GM21447 (cell line): ENCODE data around the gene MYO5C.

Experiments used
- ATAC-seq: cut with Tn5 transposase; IDR thresholded peaks from one replicate; pipeline ENCODE4 v1.9.1; 2021; ENCODE audit not compliant: unreplicated experiment

Gene MYO5C

DNA sequence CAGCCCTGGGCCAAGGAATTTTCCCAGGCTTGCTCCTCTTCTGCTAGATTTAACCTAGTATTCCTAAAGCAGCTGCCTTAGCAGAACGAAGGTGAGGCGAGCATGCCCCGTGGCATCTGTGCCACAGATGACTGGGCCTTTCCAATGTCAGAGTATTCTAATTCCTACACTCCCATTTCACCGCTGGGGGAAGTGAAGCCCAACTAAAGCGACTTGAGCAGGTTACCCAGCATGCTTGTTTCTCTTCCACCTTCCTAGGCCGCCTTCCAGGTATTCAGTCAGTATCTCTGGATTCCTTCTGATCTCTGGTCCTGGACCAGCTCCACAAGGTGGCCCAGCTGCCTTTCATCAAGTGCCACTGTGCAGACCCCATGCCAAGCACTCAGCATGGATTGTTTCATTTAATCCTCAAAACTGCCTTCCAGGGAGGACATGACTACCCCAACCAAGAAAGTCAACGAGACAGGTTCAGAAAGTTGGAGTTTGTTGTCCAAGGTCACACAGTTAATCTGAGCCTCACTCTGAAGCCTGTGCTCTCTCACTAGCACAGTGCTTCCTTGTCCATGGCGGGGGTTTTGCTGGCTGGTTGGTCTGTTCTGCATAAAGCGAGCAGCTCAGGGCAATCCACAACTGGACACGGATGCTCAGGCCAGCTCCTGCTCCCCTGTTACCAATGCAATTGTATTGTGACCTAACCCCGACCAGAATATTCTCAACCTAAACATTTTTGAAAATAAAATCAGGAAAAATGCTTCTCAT, 15.1 kb downstream of the MYO5C start:
- no peak for ATAC-seq

DNA sequence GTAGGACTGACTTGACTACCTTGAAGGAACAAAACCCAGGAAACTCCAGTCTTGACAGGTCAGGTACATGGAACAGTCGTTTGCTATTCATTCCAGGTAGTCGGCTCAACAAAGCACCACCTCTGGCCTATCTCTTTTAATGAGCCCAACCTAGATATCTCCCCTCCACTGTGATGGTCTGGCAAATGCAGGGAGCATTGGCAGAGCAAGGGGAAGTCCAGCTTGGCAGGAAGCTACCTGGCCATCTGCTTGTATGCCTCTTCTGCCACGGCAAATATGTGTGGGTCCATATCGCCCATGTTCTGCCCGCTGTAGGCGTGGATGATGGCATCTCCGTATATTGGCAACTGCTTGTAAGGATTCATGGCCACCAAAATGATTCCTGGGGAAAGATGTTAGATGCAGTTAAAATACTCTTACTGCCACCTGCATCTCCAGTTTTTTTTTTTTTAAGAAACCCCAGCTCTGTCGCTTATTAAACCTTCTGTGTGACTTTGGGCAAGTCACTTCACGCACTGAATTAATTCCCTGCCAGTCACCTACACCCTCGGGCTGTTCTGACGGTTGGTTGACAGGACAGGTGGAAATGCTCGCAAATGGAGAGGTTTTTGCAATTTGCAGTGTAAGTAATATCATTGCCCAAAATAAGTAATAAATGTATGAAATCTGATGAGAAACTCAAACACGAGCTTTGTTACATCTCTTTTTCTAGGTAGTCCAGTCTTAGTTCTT, 16.8 kb downstream of the MYO5C start:
- no peak for ATAC-seq

GRCh38 chr15:52278135-52278534, 17.5 kb downstream of the MYO5C start:
- no peak for ATAC-seq

- ATAC-seq: no peak
These were observed 18.0 kb downstream of the MYO5C start for GRCh38 chr15:52277575-52277974.

DNA sequence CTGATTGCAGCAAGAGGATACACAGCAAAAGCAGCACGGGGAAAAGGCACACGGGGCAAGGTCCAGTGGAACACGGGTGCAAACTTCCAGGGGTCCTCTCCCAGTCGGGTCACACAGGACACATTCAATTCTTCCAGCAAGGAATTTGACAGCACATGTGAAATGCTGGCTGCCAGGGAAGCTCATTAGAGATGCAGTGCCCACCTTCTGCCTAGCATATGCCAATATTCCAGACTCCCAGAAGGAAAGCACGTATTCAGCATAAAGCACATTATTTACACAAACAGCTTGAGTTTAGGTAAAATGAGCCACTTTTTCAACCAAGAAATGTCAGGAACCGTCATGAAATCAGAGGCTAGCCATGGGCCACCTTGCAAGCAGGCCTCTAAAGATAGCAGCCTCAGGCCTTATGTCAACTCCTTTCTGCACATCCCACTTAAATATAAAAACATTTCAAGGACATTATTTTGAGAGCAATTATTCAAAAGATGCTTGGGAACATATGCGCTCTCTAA, 19.3 kb downstream of the MYO5C start:
- no peak for ATAC-seq

DNA sequence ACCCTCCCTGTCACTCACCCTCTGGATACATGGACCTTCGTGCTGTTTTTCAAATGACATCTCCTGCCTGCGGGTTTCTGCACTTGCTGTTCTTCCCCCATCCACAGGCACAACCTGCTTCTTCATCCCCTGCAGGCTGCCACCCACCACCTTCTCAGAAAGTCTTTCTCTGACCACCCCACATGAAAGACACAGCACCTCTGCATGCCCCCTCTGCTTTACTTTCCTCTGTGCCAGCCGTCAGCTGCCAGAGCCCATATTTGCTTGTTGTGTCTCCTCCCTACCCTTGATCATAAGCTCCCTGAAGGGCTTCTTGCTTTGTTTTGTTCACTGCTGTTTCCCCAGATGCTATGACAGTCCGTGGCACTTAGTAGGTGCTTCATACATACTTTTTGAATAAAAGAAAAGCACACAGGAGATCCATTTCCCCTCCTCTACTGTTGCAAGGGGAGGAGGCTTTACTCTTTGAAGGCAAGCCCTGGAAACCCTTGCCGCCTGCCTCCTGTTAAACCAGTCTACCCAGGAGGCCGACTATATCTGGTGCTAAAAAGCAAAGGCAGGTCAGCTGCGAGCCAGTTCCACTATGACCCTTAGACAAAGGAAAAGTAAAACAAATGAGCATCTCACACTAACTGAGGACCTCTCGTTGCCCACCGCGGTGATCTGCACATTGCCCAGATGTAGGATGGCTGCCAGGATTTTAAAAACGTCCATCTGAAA, 31.9 kb downstream of the MYO5C start:
- no peak for ATAC-seq

- no peak for ATAC-seq
These were observed 33.2 kb downstream of the MYO5C start for GRCh38 chr15:52262364-52262763.

DNA sequence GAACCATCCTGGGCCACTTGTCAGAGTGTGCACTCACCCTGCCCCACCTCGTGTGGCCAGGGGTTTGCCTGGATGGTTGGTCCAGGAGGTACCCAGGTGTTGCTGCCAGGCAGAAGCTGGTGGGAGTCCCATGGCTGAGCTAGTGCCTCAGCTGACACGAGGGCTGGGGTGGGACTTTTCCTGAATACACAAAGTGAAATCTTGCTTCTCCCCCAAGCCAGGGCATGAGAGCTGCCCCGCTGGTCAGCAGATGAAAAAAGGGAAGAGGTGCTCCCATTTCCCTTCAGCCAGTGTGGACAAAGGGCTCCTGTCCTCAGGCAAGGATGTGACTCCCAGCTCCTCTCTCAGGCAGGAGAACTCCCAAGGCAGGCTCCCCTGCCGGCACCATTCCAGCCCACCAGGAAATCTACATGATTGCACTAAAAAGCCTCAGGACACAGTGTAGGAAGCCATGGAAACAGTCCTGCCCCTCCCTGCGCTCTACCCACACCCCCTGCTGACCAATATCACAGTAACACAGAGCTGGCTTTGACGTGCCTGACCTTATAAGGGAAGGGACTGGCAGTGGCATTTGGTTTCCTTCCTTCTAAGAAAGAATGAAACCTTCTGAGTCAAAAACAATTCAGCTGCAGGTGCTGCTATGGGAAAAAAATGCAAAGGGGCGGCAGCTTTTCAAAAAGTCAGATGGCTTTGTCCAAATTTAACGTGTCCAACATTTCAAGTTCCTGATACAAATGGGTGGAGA, 33.9 kb downstream of the MYO5C start:
- ATAC-seq: peak; percentile 99

- ATAC-seq: no peak
These were observed 34.6 kb downstream of the MYO5C start for GRCh38 chr15:52261026-52261425.

DNA sequence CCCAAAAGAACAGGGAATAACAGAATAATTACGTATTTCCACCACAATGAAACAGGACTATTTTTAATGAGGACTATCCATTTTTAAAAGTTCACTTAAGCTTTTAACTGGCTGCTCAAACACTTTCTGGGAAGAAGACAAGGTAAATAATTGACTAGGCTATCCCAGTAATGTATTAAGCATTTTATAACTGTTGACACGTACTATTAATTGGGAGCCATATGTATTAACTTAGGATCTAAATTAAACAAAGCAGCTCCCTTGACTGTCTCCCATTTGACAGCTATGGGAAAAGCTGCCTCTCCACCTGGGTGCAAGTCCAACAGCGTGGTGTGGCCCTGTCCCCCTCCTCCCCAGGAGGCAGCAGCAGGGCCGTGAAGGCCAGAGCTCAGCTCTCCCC, 36.1 kb downstream of the MYO5C start:
- ATAC-seq: no peak

DNA sequence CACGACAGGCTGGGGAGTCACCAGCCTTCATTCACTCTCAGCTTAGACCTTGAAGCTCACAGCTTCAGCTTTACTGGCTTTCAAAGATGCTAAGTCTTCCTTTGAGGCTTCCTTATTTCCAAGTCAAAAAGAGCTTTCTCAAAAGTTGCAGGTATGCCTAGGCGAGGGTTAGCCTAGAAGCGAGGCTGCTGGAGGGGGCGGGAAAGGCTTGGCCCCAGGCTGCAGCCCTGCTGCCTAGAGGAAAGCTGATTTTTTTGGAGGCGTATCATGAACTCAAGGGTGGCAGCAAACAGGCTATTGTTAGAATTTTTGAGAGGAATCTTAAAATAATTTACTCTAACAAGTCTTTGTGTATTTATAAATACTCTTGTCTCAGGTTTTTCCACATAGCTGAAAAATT, 37.1 kb downstream of the MYO5C start:
- ATAC-seq: no peak

- ATAC-seq: no peak
These were observed 37.9 kb downstream of the MYO5C start for GRCh38 chr15:52257734-52258062.

DNA sequence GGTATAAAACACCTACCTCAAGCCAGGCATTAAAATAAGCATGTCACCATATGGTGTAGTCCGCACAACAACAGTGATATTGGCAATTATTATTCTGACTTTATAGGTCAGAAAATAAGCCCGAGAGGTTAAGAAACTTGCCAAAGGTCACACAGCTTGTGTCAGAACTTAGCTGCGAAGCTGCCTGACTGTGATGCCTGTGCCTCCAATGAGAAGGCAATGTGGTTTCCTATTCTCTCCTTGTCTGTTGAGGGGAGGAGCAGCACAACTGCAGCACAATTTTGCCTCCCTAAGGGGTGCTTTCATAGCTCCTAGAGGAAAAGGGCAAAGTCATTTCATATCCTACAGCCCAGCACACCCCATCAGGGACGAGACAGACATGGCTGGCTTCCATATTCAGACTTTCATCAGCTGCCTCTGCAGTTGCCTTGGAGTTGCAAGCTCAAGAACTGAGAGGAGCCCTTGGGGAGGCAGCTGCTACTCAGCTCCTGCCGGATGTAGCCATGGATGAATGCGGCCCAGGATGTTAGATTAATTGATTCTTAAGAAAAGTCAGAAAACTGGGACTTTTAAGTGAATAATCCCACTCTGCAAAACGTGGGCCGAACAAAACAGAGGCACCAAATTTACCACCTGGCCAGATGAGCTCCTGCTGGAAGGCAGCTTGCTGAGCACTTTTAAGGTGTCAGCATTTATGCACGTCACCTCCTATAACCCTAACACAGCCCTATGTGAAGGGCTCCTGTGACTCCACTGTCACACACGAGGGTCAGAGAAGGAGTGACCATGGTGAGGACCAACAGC, 38.5 kb downstream of the MYO5C start:
- ATAC-seq: no peak

GRCh38 chr15:52256366-52256765, 39.2 kb downstream of the MYO5C start:
- peak; percentile 64 for ATAC-seq

DNA sequence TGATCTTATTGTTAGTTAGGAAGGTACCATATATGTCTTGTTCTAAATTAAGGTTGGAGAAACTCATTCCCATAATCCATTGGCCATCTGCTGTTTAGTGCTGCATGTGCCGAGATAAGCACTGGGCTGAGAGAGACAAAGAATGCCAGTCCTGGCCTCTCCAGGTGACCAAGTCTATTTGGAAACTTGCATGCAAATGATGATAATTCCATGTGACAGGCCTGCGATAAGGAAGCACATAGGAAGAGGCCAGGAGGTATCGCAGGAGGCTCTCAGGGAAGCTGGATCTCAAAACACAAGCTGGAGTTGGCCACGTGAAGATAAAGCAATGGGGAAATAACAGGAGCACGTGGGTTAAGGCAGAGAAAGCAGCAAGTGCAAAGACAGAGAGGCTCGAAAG, 39.7 kb downstream of the MYO5C start:
- ATAC-seq: peak; percentile 11

DNA sequence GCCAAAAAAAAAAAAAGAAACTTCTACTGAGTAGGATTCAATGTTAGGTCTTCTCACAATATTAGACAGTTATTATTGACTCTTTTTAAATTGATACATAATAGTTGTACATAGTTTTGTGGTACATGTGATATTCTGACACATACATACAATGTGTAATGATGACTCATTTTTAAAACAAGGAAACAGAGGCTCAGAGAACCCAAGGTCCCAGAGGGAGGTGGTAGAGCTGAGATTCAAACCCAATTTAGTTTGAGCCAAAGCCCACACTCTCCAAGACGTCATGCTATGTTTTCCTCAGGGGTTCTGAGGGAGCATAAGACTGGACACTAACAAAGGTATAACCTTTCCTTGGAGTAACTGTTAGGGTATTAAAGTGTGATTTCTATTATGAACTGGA, 40.6 kb downstream of the MYO5C start:
- ATAC-seq: no peak

- ATAC-seq: no peak
These were observed 41.2 kb downstream of the MYO5C start for GRCh38 chr15:52254391-52254790.

GRCh38 chr15:52252781-52253180, 42.8 kb downstream of the MYO5C start:
- no peak for ATAC-seq

DNA sequence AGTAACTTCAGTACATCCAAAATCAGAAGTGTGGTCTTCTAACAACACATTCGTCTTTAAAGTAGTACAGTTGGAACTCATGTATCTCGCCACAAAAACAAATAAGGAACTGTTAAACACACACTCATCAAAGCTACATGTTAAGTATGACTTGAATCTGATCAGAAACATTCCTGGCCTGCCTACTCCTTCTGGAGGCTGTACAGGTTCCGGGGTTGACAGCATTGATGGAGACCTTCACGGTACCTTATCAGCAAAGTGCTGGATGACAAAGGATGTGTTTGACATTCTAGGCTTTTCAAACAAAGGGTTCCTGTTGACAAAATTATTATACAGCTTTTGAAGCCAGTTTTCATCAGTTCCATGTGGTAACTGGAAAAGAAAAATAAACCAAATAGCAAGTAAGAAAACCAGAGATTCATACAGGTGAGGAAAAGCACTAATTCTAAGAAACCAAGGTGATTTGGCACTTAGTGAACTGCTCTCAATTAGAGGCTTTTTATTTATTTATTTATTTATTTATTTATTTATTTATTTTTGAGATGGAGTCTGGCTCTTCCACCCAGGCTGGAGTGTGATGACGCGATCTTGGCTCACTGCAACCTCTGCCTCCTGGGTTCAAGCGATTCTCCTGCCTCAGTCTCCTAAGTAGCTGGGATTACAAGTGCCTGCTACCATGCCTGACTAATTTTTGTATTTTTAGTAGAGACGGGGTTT, 44.3 kb downstream of the MYO5C start:
- ATAC-seq: no peak

DNA sequence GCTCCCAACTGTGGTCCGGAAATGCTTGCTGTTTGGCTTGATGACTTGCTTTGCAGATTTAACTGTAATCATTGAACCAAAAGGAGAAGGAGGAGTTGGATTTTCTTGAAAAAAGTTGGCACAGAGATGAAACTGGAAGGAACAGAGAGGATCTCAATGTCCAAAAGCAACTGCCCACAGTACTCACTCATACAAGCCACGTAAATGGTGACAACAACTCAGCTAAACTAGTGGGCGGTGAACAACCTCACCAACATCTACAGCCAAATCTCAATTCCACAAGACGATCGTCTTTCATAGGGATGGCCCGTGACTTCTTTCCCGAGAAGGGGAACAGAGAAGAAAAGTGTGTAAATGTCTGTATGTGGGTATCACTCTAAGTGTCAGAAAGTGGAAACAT, 48.1 kb downstream of the MYO5C start:
- ATAC-seq: no peak
